IMR-90 (cell line): ENCODE measurements around the gene KATNIP. TPM values are rescaled to one million over a fixed set of nuclear protein-coding genes. Genes with fewer than 3 reads are reported as not detected.

Experiments
- ATAC-seq: fragments of 200-7000 bp; cut with Tn5 transposase; 2 replicates; pipeline ENCODE4 v1.9.1; 2020; ENCODE audit warnings: low read depth, mild to moderate bottlenecking, moderate library complexity
- BruUV-seq: library from RNA; stranded (reverse); fragments of 400-500 nt; replicated peaks from 2 replicates; lab custom pipeline; 2021; lab: Mats Ljungman, UMichigan
- CTCF ChIA-PET: fragments of 300-600 bp; formaldehyde crosslinking; extraction: SDS; loops from one replicate; lab custom pipeline; 2021; ENCODE audit warnings: antibody characterized with exemption; lab: Yijun Ruan, JAX
- POLR2A ChIA-PET: fragments of 300-600 bp; sonication (Branson Sonifier 250); formaldehyde crosslinking; loops from one replicate; lab custom pipeline; 2022; ENCODE audit warnings: antibody characterized with exemption; ENCODE audit not compliant: unreplicated experiment; lab: Charles Lee
- DNase-seq: peaks from one replicate; pipeline ENCODE4 v3.0.0; 2013
- H2AFZ ChIP-seq: replicated peaks from 2 replicates; pipeline ENCODE3; 2013; ENCODE audit warnings: low read length, mild to moderate bottlenecking; ENCODE audit not compliant: poor library complexity
- H2AK5ac ChIP-seq: 2 replicates; pipeline ENCODE4 v1.6.1; 2013; ENCODE audit warnings: low read depth, low read length, inconsistent platforms
- H2AK9ac ChIP-seq: replicated peaks from 2 replicates; pipeline ENCODE3; 2013; ENCODE audit warnings: mild to moderate bottlenecking, low read depth, low read length, moderate library complexity; ENCODE audit not compliant: poor library complexity
- H2BK120ac ChIP-seq: 2 replicates; pipeline ENCODE4 v1.6.1; 2013; ENCODE audit warnings: low read depth, low read length, inconsistent platforms
- H2BK15ac ChIP-seq: 3 replicates; pipeline ENCODE4 v1.6.1; 2013; ENCODE audit warnings: low read depth, low read length, inconsistent platforms
- H2BK20ac ChIP-seq: 2 replicates; pipeline ENCODE4 v1.6.1; 2013; ENCODE audit warnings: low read depth, mild to moderate bottlenecking, inconsistent platforms, low read length, moderate library complexity
- H2BK5ac ChIP-seq: 2 replicates; pipeline ENCODE4 v1.6.1; 2013; ENCODE audit warnings: mild to moderate bottlenecking, low read depth, low read length, inconsistent platforms; ENCODE audit not compliant: poor library complexity, severe bottlenecking
- H3K14ac ChIP-seq: replicated peaks from 2 replicates; pipeline ENCODE4 v1.6.1; 2013; ENCODE audit warnings: low read depth, low read length, inconsistent platforms
- H3K18ac ChIP-seq: 2 replicates; pipeline ENCODE4 v1.6.1; 2013; ENCODE audit warnings: low read depth, low read length, control low read depth
- H3K23ac ChIP-seq: 2 replicates; pipeline ENCODE4 v1.6.1; 2013; ENCODE audit warnings: low read depth, low read length, inconsistent platforms
- H3K27ac ChIP-seq: 2 replicates; pipeline ENCODE4 v1.5.1; 2013; ENCODE audit warnings: mild to moderate bottlenecking, control low read depth, low read length; ENCODE audit not compliant: insufficient read depth
- H3K27me3 ChIP-seq: 2 replicates; pipeline ENCODE4 v1.6.1; 2013; ENCODE audit warnings: low read length; ENCODE audit not compliant: control insufficient read depth, insufficient read depth
- H3K36me3 ChIP-seq: 2 replicates; pipeline ENCODE4 v1.6.1; 2013; ENCODE audit warnings: low read length, mixed read lengths; ENCODE audit not compliant: control insufficient read depth, insufficient read depth
- H3K4ac ChIP-seq: 2 replicates; pipeline ENCODE4 v1.6.1; 2013; ENCODE audit warnings: low read depth, low read length, inconsistent platforms
- H3K4me1 ChIP-seq: 2 replicates; pipeline ENCODE4 v1.6.1; 2013; ENCODE audit warnings: low read length, mixed read lengths; ENCODE audit not compliant: control insufficient read depth, insufficient read depth
- H3K4me2 ChIP-seq: 2 replicates; pipeline ENCODE4 v1.6.1; 2013; ENCODE audit warnings: low read depth, mild to moderate bottlenecking, control low read depth, low read length, moderate library complexity
- H3K4me3 ChIP-seq: 2 replicates; pipeline ENCODE4 v1.5.1; 2013; ENCODE audit warnings: low read depth, mild to moderate bottlenecking, control low read depth, low read length, moderate library complexity; ENCODE audit not compliant: insufficient read depth
- H3K56ac ChIP-seq: 2 replicates; pipeline ENCODE4 v1.6.1; 2013; ENCODE audit warnings: low read length, inconsistent platforms; ENCODE audit not compliant: insufficient read depth; ENCODE audit errors: extremely low read depth
- H3K79me1 ChIP-seq, 2 experiments: 2 replicates each; pipeline ENCODE4 v1.6.1; 2013; ENCODE audit warnings: low read length in 2 of 2, inconsistent platforms in 1 of 2, low read depth in 1 of 2
- H3K9ac ChIP-seq: 2 replicates; pipeline ENCODE4 v1.6.1; 2013; ENCODE audit warnings: low read depth, low read length, control low read depth
- H3K9me1 ChIP-seq: 2 replicates; pipeline ENCODE4 v1.6.1; 2013; ENCODE audit warnings: low read length, inconsistent platforms; ENCODE audit not compliant: insufficient read depth
- H3K9me3 ChIP-seq: 2 replicates; pipeline ENCODE4 v1.6.1; 2013; ENCODE audit warnings: low read length; ENCODE audit not compliant: control insufficient read depth, insufficient read depth
- H4K20me1 ChIP-seq: 2 replicates; pipeline ENCODE4 v1.6.1; 2013; ENCODE audit warnings: low read length, inconsistent platforms; ENCODE audit not compliant: insufficient read depth
- H4K5ac ChIP-seq: 2 replicates; pipeline ENCODE4 v1.6.1; 2013; ENCODE audit warnings: mild to moderate bottlenecking, low read depth, low read length, control low read depth
- H4K8ac ChIP-seq, 2 experiments: 2 replicates each; pipeline ENCODE4 v1.6.1; 2013; ENCODE audit warnings: low read depth in 2 of 2, low read length in 2 of 2, control low read depth in 1 of 2, inconsistent platforms in 1 of 2
- H4K91ac ChIP-seq: 2 replicates; pipeline ENCODE4 v1.6.1; 2013; ENCODE audit warnings: low read depth, low read length, inconsistent platforms; ENCODE audit not compliant: insufficient read depth
- CEBPB ChIP-seq: IDR thresholded peaks from 2 replicates; pipeline ENCODE4 v1.6.1; 2012; ENCODE audit warnings: low read depth, low read length, improper control_type of control experiment
- MAZ ChIP-seq: IDR thresholded peaks from 2 replicates; pipeline ENCODE4 v1.6.1; 2012; ENCODE audit warnings: low read depth, mild to moderate bottlenecking, low read length, improper control_type of control experiment, moderate library complexity, borderline replicate concordance
- WGBS, 2 experiments: methylation state at CpG; one replicate each; pipeline versions ENCODE4 v1.1.5 to v1.1.7; 2013; ENCODE audit warnings: missing lambda C conversion rate in 2 of 2; ENCODE audit not compliant: insufficient read length in 1 of 2; ENCODE audit errors: extremely low coverage in 2 of 2; 5-methylcytosine and 5-hydroxymethylcytosine counted together
- dilution Hi-C: fragments of 300-500 bp; cut with HindIII; formaldehyde crosslinking; loops from one replicate; pipeline ENCODE4 v1.14.3; 2018; ENCODE audit warnings: low sequenced_read_pairs; ENCODE audit not compliant: unreplicated experiment
- in situ Hi-C: fragments of 300-500 bp; cut with MboI; formaldehyde crosslinking; loops from 3 replicates; pipeline ENCODE4 v1.14.3; 2019; ENCODE audit warnings: low sequenced_read_pairs, inconsistent platforms, mixed read lengths
- intact Hi-C: fragments of 100-400 bp; cut with micrococcal nuclease; formaldehyde crosslinking; loops from 2 replicates; pipeline ENCODE4 v1.10.0; 2022
- polyA plus RNA-seq, 3 experiments: library from polyadenylated mRNA; depleted of rRNA; stranded (reverse); fragments of >200 nt; gene quantifications; 2 replicates each; pipeline ENCODE4 v1.2.3, GENCODE V29; 2012; ENCODE audit warnings: low replicate concordance in 1 of 3
- total RNA-seq: library from RNA; depleted of rRNA; stranded (reverse); fragments of >200 nt; gene quantifications from 2 replicates; pipeline ENCODE4 v1.2.3, GENCODE V29; 2012
- TF ChIP-seq, protein P1 (sequence below): fragments of 150-350 bp; IDR thresholded peaks from 2 replicates; pipeline ENCODE4 v1.6.1; 2016; ENCODE audit warnings: low read depth, mild to moderate bottlenecking, low read length, moderate library complexity, borderline replicate concordance

The KATNIP gene
- total and polyA plus RNA-seq, 2 of the 4 experiments (the other 2 are of a cell fraction) = 16.7 to 18.6 TPM

DNA sequence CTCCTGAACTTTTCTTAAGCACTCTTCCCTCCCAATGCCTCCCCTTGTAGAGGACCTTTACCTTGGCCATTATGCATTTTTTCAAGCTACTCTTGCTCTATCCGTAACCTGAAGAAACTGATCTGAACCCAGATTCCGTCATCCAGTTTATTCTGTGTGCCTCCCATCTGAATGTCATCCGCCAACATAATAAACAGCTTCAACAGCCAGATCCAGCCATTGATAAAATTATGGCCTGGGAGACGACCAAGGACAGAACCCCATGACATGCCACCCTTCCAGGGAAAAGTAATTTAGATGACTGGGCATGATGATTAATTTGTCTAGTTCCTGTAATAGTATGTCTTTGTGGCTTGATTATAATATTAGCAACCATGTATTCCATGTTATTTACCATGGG, 41.9 kb downstream of the KATNIP start:
- Histone ChIP-seq H3K9ac (no peak overlapping the region), H3K27me3 (no peaks in the 10 kb centered on the region), H3K27ac (no peak overlapping the region), H3K14ac (no peak overlapping the region), H2BK120ac (no peak overlapping the region), H3K9me3 (no peaks in the 10 kb centered on the region), H2AK9ac (no peak overlapping the region), H3K4me2 (no peak overlapping the region), H3K4me1 (peaks cover 5% of the 10 kb centered on the region; the same call in 1 of the 2 replicates), H2AK5ac (no peak overlapping the region), H3K56ac (no peak overlapping the region), H4K5ac (no peak overlapping the region), H4K91ac (no peak overlapping the region), H4K8ac (no peak overlapping the region), H2BK5ac (no peak overlapping the region), H3K79me1 (no peaks in the 10 kb centered on the region), H3K4ac (no peak overlapping the region), H2AFZ (no peak overlapping the region), H3K9me1 (no peaks in the 10 kb centered on the region; the same call in 1 of the 2 replicates), H2BK20ac (no peak overlapping the region), H2BK15ac (no peak overlapping the region), H4K20me1 (no peaks in the 10 kb centered on the region), H3K36me3 (peaks cover 2% of the 10 kb centered on the region; the same call in 1 of the 2 replicates), H3K4me3 (no peak overlapping the region), H3K18ac (no peak overlapping the region), H3K23ac (no peak overlapping the region)
- no peak for DNase-seq
- TF ChIP-seq CEBPB (no peak), MAZ (no peak)
- TF ChIP-seq, protein P1, sequence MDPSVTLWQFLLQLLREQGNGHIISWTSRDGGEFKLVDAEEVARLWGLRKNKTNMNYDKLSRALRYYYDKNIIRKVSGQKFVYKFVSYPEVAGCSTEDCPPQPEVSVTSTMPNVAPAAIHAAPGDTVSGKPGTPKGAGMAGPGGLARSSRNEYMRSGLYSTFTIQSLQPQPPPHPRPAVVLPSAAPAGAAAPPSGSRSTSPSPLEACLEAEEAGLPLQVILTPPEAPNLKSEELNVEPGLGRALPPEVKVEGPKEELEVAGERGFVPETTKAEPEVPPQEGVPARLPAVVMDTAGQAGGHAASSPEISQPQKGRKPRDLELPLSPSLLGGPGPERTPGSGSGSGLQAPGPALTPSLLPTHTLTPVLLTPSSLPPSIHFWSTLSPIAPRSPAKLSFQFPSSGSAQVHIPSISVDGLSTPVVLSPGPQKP = no peak
- no peak for ATAC-seq
- ChIA-PET CTCF (no interaction called here), POLR2A (no interaction called here)
- no TSS peak for BruUV-seq
- in situ Hi-C loops (no loop called here), dilution Hi-C loops (no loop called here), intact Hi-C loops (no loop called here)
- WGBS, 2 experiments = 100% methylated on average over 1 of the region's 4 CpGs; no CpG with 5 or more reads in 1 of the 2 experiments
